Measurements from ENCODE around the gene WDR62.

Gene WDR62

DNA sequence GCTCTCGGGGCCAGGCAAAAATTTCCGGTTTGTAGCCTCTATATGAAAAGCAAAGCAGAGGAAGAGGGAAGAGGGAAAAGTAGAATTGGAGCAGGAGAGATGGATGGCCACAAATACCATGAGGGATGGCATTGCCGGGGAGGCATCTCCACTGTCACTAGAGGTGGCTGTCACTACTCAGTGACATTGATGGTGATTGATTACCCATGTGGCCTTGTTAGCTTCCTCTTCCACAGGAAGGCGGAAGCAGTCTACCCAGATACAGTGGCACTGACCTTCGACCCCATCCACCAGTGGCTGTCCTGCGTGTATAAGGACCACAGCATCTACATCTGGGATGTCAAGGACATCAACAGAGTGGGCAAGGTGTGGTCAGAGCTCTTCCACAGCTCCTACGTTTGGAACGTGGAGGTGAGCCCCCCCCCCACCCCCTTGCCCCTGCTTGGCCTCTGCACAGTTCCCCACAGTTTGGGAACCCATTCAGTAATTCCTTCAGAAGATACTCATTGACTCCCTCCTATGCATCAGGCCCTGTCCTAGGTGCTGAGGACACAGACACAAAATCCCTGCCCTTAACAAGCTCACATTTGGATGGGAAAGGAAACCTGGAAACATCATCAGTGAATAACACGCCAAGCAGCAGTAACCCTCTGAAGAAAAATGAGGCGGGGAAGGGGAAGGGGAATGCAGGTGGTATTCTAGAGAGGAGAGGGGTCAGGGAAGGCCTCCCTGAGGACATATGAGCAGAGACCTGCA is 18.6 kb downstream of the WDR62 start:
- no peak for DNase-seq (ENCODE audit: low read depth in 1 of 2, low spot score in 1 of 2)

DNA sequence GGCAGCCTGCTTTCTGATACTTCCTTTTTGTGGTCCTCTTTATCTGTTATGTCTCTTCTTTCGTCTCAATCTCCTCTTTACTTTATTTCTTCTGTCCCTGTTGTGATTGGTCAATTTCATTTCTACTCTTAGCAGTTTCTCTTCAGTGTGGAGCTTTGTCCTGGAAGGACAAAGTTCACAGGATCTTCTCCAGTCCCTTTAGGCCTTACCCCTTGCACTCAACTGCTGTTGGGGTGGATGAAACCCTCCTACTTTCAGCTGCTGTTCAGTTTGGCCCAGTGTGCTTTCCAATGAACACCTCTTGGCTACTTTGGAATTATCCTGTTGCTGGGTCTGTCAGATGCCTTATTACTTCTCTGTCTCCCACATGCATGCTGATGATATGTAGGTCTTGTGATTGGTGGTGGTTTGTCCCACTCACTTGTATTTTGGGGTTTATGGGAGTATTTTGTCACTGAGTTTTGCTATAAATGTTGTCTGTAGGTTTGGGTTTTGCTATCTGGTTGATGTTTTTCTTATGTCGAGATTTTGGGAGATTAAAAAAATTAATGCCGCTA is 24.8 kb downstream of the WDR62 start:
- DNase-seq (ENCODE audit: low read depth in 1 of 2, low spot score in 1 of 2) = no peak

DNA sequence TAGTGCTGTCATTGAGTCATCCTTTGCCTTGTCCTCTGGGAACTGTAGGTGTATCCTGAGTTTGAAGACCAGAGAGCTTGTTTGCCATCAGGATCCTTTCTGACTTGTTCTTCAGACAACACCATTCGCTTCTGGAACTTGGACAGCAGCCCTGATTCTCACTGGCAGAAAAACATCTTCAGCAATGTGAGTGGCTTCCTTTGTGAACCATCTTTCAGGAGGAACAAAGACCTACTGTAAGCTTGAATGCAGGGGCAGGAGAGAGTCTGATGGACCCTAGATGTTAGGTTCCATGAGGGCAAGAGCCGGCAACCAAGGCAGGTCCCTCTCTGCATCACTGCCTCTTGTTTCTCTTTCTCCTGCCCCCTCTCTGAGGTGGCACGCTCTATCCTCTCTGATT is 26.7 kb downstream of the WDR62 start:
- no peak for DNase-seq (ENCODE audit: low read depth in 1 of 2, low spot score in 1 of 2)

DNA sequence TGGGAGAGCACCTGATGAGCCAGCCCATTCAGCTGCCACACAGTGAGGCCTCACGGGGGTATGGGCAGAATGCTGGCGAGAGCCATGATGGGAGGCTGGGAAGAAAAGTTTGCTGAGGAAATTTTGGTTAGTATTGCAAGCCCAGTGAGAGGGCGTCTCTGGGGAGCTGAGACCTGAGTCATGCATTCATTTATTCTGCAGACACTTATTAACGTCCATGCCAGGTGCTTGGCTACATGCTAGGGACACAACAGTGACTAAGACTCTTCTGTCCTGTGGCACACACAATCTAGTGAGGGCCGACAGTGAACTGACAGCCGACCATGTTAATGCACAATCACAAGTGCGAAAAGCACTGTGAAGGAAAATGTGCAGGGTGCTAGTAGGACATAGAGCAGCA is 27.2 kb downstream of the WDR62 start:
- DNase-seq (ENCODE audit: low read depth in 1 of 2, low spot score in 1 of 2) = no peak

DNA sequence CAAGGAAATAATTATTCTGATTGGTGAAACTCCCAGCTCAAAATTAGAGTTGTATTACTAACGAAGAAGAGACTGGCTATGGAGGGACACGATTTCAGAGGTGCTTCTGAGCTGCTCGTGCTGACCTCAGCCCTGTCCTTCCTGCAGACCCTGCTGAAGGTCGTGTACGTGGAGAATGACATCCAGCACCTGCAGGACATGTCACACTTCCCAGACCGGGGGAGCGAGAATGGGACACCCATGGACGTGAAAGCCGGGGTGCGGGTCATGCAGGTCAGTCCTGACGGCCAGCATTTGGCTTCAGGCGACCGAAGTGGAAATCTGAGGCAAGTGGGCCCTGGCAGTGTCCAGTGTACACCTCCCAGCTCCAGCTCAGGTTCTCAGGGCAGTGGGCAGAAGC is 28.2 kb downstream of the WDR62 start:
- DNase-seq (ENCODE audit: low read depth in 1 of 2, low spot score in 1 of 2) = no peak

DNA sequence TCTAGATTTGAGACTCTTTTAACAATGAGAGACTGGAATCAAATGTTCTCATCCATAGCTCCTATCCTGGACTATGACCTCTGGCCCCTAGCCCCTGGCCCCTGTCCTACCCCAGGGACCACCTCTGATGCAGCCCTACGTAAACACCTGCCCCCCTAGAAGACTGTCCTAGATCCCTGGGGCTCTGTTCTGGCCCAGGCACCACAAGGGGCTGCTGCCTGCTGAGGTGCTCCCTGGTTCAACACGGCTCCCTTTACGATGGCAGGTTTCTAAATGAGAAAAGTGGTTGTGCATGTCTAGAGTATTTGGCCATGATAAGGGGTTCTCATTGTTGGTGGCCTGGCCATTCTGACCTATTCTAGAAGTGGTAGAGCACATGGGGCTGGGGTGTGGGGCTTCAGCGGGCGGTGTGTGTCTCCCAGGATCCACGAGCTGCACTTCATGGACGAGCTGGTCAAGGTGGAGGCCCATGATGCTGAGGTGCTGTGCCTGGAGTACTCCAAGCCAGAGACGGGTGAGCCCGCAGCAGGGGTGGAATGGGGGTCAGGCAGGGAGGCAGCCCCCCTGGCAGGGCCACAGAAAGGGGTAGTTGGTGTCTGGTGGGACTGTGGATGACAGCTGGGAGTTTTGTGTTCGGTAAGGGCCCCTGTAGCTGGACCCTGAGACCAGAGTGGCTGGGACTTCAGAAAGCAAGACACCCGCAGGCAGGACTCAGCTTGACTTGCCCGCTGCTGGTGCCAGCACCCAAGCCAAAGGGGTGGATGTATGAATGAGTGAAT is 29.7 kb downstream of the WDR62 start:
- no peak for DNase-seq (ENCODE audit: low read depth in 1 of 2, low spot score in 1 of 2)

DNA sequence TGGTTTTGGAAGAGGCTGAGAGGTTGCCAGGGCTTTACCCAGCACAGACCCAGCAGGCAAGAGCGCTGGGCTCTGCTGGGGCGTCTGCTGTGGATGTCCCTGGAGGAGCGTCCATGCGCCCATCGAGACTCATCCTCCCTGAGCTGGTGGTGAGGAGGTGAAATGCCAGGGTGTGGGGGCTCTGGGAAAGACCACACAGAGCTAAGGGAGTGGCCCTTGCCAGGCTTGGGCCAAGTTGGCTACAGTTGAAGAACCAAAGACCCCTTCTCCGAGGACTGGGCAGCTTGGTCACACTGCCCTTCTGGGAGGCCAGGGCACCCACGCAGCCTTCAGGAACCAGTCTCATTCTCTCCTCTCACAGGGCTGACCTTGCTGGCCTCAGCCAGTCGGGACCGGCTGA is 31.6 kb downstream of the WDR62 start:
- no peak for DNase-seq (ENCODE audit: low read depth in 1 of 2, low spot score in 1 of 2)

DNA sequence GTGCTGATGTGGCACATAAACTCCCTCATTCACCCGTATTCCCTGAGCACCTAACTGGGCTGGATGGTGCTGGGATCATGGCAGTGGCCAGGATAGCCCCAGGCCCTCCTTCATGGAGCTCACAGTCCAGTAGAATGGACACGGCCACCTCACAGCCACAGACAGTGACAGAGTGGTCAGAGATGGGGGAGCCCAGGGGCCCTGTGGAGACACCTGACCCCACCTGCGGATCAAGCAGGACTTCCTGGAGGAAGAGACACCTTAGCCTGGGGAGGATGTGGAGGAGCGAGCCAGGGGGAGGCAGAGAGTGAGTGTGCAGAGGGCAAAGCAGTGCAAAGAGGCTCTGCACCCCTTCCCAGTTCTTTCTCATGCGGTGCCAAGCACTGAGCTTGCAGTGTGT is 35.1 kb downstream of the WDR62 start:
- DNase-seq (ENCODE audit: low read depth in 1 of 2, low spot score in 1 of 2) = no peak

DNA sequence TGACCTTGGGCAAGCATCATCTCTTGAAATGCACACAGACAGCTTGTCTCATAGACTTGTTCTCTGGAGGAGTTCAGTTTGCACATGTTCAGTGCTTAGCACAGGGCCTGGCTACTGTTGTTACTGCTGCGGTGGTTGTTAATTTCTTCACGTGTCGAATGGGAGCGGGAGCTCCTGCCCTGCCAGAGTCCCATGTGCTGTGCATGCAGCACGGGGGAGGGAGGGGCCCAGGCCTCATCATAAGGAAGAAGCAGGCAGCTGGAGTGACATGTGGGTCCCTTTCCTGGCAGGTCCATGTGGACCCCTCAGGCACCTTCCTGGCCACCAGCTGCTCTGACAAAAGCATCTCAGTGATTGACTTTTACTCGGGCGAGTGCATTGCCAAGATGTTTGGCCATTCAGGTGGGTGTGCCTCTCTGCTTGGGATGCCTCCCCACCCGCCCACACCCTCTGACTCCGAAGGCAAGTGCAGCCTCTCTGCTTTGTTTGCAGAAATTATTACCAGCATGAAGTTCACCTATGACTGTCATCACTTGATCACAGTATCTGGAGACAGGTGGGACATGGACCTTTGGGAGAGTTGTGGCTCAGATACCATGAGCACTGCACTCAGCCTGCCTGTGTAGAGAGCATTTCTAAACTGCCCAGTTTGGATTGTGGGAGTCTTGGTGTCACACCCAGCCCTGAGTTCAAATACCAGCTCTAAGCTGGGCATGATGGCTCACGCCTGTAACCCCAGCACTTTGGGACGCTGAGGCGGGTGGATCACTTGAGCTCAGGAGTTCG is 36.4 kb downstream of the WDR62 start:
- DNase-seq (ENCODE audit: low read depth in 1 of 2, low spot score in 1 of 2) = no peak

DNA sequence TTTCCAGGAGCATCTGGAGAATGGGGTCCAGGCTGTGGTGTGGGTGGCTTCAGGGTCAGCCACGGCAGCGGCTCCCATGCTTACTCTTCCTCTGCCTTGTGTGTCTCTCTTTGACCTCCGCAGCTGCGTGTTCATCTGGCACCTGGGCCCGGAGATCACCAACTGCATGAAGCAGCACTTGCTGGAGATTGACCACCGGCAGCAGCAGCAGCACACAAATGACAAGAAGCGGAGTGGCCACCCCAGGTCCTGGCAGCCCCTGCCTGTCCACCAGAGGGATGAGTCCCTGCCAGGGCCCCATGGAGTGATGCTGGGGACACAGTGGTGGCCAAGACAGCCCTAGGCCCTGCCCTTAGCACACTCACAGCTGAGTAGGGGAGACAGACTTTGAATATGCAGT is 37.9 kb downstream of the WDR62 start:
- no peak for DNase-seq (ENCODE audit: low read depth in 1 of 2, low spot score in 1 of 2)

DNA sequence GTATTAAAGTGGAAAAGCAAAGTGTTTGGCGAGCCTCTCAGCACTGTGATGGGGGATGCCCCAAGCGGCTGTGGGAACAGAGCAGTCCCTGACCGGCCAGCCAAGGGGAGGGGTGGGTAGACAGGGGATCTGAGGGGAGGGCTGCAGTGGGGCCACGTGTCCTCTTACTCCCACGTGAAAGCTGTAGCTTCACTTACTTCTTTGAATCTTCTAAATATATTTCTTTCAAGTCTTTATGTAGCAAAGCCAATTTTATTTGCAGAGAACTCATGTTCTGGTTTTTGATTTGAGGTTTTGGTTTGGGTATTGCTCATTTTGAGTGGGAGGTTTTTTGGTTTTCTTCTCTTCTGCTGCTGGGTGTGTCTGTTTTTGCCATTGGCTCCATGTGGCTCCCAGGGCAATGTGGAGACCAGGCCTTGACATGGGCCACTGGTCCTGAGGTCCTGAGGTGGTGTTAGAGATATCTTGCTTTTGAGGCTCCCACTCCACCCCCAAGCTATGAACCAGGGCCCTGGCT is 38.5 kb downstream of the WDR62 start:
- no peak for DNase-seq (ENCODE audit: low read depth in 1 of 2, low spot score in 1 of 2)

DNA sequence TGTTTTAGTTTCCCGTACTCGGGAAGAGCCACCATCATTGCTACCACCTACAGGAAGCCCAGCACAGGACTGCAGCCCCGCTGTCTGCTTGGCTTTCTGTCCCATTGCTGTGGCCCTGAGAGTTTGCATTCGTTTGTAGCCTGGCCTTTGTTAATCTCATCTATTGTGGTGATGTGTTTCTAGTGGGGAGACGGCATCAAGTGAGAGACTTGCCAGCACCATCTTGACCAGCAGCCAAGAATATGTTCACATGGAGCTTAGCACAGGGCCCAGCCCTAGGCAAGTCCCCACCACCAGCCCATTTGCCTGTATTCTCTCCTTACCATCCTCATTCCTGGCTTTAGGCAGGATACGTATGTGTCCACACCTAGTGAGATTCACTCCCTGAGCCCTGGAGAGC is 39.0 kb downstream of the WDR62 start:
- no peak for DNase-seq (ENCODE audit: low read depth in 1 of 2, low spot score in 1 of 2)

DNA sequence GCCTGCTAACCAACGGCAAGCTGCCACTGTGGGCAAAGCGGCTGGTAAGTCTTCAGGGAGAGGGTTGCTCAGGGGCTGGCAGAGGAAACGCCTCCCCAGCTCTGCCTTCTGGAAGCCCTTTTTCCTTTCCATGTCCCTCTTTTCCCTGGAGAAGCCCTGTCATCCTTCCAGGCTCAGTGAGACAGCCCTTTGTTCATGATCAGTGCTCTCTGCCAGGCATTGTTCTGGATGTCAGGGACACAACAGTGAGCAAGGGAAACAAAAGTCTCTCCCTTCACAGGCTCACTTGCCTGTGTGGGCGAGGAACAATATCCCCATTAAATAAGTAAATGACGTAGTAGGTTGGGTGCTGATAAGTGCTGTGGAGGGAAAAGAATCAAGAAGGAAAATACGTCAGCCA is 42.3 kb downstream of the WDR62 start:
- no peak for DNase-seq (ENCODE audit: low read depth in 1 of 2, low spot score in 1 of 2)

DNA sequence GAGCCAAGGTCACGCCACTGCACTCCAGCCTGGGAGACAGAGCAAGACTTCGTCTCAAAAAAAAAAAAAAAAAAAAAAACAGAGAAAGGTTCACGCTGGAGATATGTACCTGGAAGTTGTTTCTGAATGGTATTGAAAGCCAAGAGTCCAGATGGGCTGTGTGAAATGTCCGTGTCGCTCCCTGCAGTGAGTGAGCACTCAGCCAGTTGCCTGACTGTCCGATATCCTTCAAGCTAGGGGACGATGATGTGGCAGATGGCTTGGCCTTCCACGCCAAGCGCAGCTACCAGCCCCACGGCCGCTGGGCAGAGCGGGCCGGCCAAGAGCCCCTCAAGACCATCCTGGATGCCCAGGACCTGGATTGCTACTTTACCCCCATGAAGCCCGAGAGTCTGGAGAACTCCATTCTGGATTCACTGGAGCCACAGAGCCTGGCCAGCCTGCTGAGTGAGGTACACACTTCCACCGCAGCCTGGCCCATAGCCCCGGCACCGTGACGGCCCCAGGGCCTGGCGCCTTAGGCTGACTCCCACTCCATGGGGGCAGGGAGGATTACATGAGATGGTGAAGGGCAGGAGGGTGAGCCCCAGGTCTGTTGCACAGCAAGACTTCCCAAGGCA is 44.6 kb downstream of the WDR62 start:
- DNase-seq (ENCODE audit: low read depth in 1 of 2, low spot score in 1 of 2) = no peak

DNA sequence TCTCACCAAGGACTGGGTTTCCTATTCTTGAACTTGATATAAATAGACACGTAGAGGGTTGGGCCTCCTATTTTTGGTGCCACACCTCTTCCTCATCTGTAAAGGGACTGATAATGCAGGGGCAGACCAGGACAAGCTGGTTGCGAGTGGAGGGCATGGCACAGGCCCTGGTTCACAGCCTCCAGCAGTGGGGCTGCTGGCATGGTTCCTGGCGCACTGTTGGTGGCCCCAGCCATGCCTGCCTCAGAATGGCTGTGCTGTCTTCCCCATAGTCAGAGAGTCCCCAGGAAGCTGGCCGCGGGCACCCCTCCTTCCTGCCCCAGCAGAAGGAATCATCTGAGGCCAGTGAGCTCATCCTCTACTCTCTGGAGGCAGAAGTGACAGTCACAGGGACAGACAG is 45.8 kb downstream of the WDR62 start:
- DNase-seq (ENCODE audit: low read depth in 1 of 2, low spot score in 1 of 2) = no peak

DNA sequence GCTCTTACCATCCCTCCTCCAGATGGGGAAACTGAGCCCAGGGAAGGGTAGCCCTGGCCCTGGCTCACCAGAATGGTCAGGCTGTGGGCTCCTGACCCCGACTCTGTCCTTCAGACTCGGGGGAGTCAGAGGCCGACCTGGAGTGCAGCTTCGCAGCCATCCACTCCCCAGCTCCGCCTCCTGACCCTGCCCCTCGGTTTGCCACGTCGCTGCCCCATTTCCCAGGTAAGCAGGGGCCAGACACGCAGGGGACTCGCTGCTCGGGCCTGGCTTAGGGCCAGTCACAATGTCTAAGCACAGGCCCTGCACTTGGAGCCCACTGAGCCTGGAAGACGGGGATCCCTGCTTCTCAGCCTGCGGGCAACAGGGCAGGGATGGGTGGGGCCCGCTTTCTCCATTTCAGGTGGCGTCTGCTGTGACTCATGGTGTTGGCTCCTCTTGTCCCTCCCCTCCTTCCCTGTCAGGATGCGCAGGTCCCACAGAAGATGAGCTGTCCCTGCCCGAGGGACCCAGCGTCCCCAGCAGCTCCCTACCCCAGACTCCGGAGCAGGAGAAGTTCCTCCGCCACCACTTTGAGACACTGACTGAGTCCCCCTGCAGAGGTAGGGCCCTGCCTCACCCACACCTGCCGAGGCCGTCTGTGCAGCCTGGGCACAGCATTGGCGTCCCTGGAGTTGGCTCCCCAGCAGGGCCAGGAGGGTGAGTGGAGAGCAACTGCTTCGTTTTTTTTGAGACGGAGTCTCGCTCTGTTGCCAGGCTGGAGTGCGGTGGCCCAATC is 47.0 kb downstream of the WDR62 start:
- DNase-seq (ENCODE audit: low read depth in 1 of 2, low spot score in 1 of 2) = no peak

DNA sequence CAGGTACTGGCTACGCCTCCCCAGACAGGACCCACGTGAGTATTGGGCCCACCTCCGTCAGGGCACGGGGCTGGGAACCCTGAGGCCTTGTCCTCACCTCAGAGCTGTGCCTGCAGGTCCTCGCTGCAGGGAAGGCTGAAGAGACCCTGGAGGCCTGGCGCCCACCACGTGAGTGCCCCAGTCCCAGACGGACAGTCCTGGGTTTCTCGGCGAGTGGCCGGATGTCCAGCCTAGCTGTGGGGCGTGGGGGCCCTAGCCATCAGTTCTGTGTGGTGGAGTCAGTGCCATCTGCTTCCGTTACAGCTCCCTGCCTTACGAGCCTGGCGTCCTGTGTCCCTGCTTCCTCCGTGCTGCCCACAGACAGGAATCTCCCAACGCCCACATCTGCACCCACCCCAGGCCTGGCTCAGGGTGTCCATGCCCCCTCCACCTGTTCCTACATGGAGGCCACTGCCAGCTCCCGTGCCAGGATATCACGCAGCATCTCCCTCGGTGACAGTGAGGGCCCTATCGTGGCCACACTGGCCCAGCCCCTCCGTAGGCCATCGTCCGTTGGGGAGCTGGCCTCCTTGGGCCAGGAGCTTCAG is 48.4 kb downstream of the WDR62 start:
- DNase-seq (ENCODE audit: low read depth in 1 of 2, low spot score in 1 of 2) = no peak

DNA sequence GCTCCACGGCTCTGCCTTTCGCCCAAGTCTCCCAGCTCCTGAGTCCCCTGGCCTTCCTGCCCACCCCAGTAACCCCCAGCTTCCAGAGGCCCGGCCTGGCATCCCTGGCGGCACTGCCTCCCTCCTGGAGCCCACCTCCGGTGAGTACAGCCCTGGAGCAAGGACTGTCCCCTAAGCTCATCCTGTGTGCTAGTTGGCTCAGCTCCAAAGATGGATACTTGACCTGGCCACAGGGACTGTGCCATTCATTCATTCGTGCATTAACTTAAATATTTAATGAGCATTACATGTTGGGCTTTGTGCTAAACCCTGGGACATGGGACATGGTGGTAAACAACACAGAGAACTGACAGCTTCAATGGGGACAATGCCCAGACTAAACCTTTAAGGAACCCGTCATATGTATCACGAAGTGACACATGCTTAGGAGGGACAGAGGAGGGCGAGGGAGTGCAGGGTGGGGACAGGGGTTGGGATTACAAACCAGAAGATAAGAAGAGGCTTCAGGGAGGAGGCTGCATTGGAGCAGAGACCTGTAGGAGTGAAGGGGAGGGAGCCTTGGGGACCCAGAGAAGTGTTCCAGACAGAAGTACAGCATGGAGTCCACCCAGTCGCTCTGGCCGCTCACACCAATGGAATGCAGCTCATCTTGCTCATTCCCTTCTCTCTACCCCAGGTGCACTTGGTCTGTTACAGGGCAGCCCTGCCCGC is 49.3 kb downstream of the WDR62 start:
- DNase-seq (ENCODE audit: low read depth in 1 of 2, low spot score in 1 of 2) = no peak

DNA sequence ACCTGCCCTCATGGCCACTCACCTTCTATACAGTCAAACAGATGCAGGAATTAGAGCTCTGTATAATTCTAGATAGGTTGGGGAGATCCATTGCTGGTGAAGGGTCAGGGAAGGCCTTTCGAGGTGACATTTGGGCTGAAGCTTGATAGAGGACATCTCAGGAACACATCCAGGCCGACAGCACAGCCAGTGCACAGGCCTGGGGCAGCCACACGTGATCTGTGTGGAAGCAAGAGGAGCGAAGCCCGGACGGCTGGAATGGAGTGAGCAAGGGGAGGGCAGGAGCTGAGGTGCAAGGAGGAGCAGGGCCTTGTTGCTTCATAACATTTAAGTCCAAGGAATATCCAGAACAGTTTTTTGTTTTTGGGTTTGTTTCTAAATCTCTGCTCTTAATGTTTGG is 51.7 kb downstream of the WDR62 start:
- DNase-seq (ENCODE audit: low read depth in 1 of 2, low spot score in 1 of 2) = no peak
